NCI-H2227 (cell line): ENCODE results near the gene HOXB7.

Experiments used
- DNase-seq: peaks from one replicate; lab custom pipeline; 2025; ENCODE audit not compliant: unreplicated experiment; lab: John Stamatoyannopoulos, UW

Gene HOXB7

GRCh38 chr17:48624118-48624517, 13.3 kb upstream of the HOXB7 start:
- DNase-seq: no peak

- no peak for DNase-seq
These were observed 12.8 kb upstream of the HOXB7 start for GRCh38 chr17:48623583-48623982.

GRCh38 chr17:48622857-48623256, 12.0 kb upstream of the HOXB7 start:
- DNase-seq: no peak

GRCh38 chr17:48621410-48622392, 10.9 kb upstream of the HOXB7 start:
- no peak for DNase-seq

- DNase-seq: no peak
These were observed 9.8 kb upstream of the HOXB7 start for GRCh38 chr17:48620461-48621139.

- DNase-seq: no peak
These were observed 9.1 kb upstream of the HOXB7 start for GRCh38 chr17:48619826-48620449.

GRCh38 chr17:48618256-48618896, 7.6 kb upstream of the HOXB7 start:
- DNase-seq: peak; percentile 93

- DNase-seq: no peak
These were observed 6.8 kb upstream of the HOXB7 start for GRCh38 chr17:48617471-48618255.

GRCh38 chr17:48616717-48617470, 6.1 kb upstream of the HOXB7 start:
- no peak for DNase-seq

GRCh38 chr17:48615963-48616716, 5.3 kb upstream of the HOXB7 start:
- DNase-seq: no peak

GRCh38 chr17:48615047-48615962, 4.5 kb upstream of the HOXB7 start, which contains the start of gene HOXB8:
Gene HOXB8 (minus strand): TSS chr17:48615292. CDS start chr17:48614704, 588 bp downstream.
- peak; percentile 38 for DNase-seq

GRCh38 chr17:48613862-48614694, 3.3 kb upstream of the HOXB7 start:
- peak; percentile 26 for DNase-seq

- peak; percentile 44 for DNase-seq
These were observed 2.3 kb upstream of the HOXB7 start for GRCh38 chr17:48612854-48613691.

GRCh38 chr17:48612456-48612853, 1.6 kb upstream of the HOXB7 start:
- DNase-seq: peak; percentile 71

- DNase-seq: peak; percentile 71
These were observed 1.1 kb upstream of the HOXB7 start for GRCh38 chr17:48611681-48612455.
